H1 (cell line): ENCODE results near the gene HOATZ. TPM values are rescaled to one million over a fixed set of nuclear protein-coding genes. Genes with fewer than 3 reads are reported as not detected.

Experiments used
- CTCF ChIA-PET: fragments of 300-600 bp; sonication (Branson Sonifier 250); formaldehyde crosslinking; loops from one replicate; lab custom pipeline; 2021; ENCODE audit not compliant: partially characterized antibody; lab: Charles Lee
- POLR2A ChIA-PET: fragments of 300-600 bp; sonication (Branson Sonifier 250); formaldehyde crosslinking; loops from one replicate; lab custom pipeline; 2021; ENCODE audit warnings: inconsistent platforms; ENCODE audit not compliant: partially characterized antibody; lab: Charles Lee
- DNase-seq, 2 experiments: peaks; one replicate each; pipeline versions ENCODE4 v3.0.0 to v3.0.0-alpha.2; 2010 to 2022; ENCODE audit warnings: low spot score in 2 of 2, low read depth in 1 of 2, mixed read lengths in 1 of 2
- FAIRE-seq: peaks from 2 replicates; lab custom pipeline; 2011; peaks lifted over from hg19 to GRCh38; lab: Jason Lieb, UNC
- H2AFZ ChIP-seq: 2 replicates; pipeline ENCODE4 v1.8.1; 2012; ENCODE audit warnings: low read length, inconsistent platforms
- H2AK5ac ChIP-seq: 2 replicates; pipeline ENCODE4 v1.6.1; 2013; ENCODE audit warnings: low read depth, low read length
- H2BK120ac ChIP-seq: replicated peaks from 2 replicates; pipeline ENCODE3; 2013; ENCODE audit warnings: low read depth, low read length, inconsistent platforms
- H2BK12ac ChIP-seq: 2 replicates; pipeline ENCODE4 v1.6.1; 2013; ENCODE audit warnings: low read depth, low read length
- H2BK15ac ChIP-seq: 2 replicates; pipeline ENCODE4 v1.6.1; 2013; ENCODE audit warnings: low read length
- H2BK20ac ChIP-seq: 2 replicates; pipeline ENCODE4 v1.6.1; 2013; ENCODE audit warnings: low read length
- H2BK5ac ChIP-seq: 2 replicates; pipeline ENCODE4 v1.6.1; 2013; ENCODE audit warnings: low read depth, low read length
- H3K14ac ChIP-seq: 2 replicates; pipeline ENCODE4 v1.6.1; 2013; ENCODE audit warnings: inconsistent platforms; ENCODE audit not compliant: insufficient read length
- H3K18ac ChIP-seq: 2 replicates; pipeline ENCODE4 v1.6.1; 2013; ENCODE audit warnings: low read length; ENCODE audit errors: extremely low read depth
- H3K23ac ChIP-seq: 2 replicates; pipeline ENCODE4 v1.6.1; 2013; ENCODE audit warnings: inconsistent platforms; ENCODE audit not compliant: insufficient read length
- H3K23me2 ChIP-seq: 2 replicates; pipeline ENCODE4 v1.6.1; 2013; ENCODE audit warnings: low read depth, low read length
- H3K27ac ChIP-seq: 2 replicates; pipeline ENCODE4 v1.6.1; 2011; ENCODE audit warnings: low read depth, low read length, inconsistent platforms
- H3K27me3 ChIP-seq, 4 experiments: replicated peaks in 1 of 4; 1 replicate in 1 of 4; 2 replicates in 3 of 4; pipeline versions ENCODE4 v1.6.1 to v1.8.1; 2011 to 2013; ENCODE audit warnings: low read length in 3 of 4, mild to moderate bottlenecking in 3 of 4, inconsistent platforms in 2 of 4, mixed read lengths in 2 of 4, moderate library complexity in 1 of 4; ENCODE audit not compliant: control insufficient read depth in 3 of 4, insufficient read depth in 3 of 4; ENCODE audit errors: extremely low read depth in 1 of 4
- H3K36me3 ChIP-seq, 4 experiments: 2 replicates each; pipeline versions ENCODE4 v1.6.1 to v1.8.1; 2011 to 2013; ENCODE audit warnings: mild to moderate bottlenecking in 4 of 4, low read length in 3 of 4, moderate library complexity in 2 of 4, control low read depth in 1 of 4, inconsistent platforms in 1 of 4; ENCODE audit not compliant: insufficient read depth in 4 of 4, control insufficient read depth in 2 of 4
- H3K4ac ChIP-seq: replicated peaks from 2 replicates; pipeline ENCODE3; 2013; ENCODE audit warnings: low read length, low read depth, mixed read lengths, inconsistent platforms; ENCODE audit not compliant: insufficient read length
- H3K4me1 ChIP-seq, 4 experiments: replicated peaks in 1 of 4; 1 replicate in 1 of 4; 2 replicates in 3 of 4; pipeline versions ENCODE4 v1.6.1 to v1.8.1; 2011 to 2013; ENCODE audit warnings: low read length in 3 of 4, inconsistent platforms in 2 of 4, mixed read lengths in 1 of 4; ENCODE audit not compliant: insufficient read depth in 4 of 4, control insufficient read depth in 3 of 4
- H3K4me2 ChIP-seq, 2 experiments: 2 replicates each; pipeline versions ENCODE4 v1.6.1 to v1.8.1; 2011 to 2013; ENCODE audit warnings: low read depth in 2 of 2, low read length in 2 of 2, control low read depth in 1 of 2, inconsistent platforms in 1 of 2, mild to moderate bottlenecking in 1 of 2; ENCODE audit not compliant: insufficient read depth in 1 of 2
- H3K4me3 ChIP-seq, 4 experiments: fragments of 200-600, 300-600 bp in 1 of 4; sonication (generic), shearing (Covaris generic), sonication (Bioruptor Twin) in 1 of 4; 2 replicates each; pipeline versions ENCODE4 v1.5.1 to v1.8.1; 2011 to 2016; ENCODE audit warnings: low read length in 4 of 4, low read depth in 3 of 4, control low read depth in 2 of 4, inconsistent platforms in 2 of 4, mild to moderate bottlenecking in 2 of 4, mixed read lengths in 1 of 4, moderate library complexity in 1 of 4; ENCODE audit not compliant: insufficient read depth in 2 of 4; ENCODE audit errors: extremely low read depth in 1 of 4
- H3K56ac ChIP-seq: replicated peaks from 2 replicates; pipeline ENCODE3; 2013; ENCODE audit warnings: low read depth, mild to moderate bottlenecking, mixed read lengths, low read length, inconsistent platforms; ENCODE audit not compliant: insufficient read length
- H3K79me1 ChIP-seq: 2 replicates; pipeline ENCODE4 v1.6.1; 2013; ENCODE audit warnings: low read depth, low read length, control low read depth
- H3K79me2 ChIP-seq, 2 experiments: 2 replicates each; pipeline versions ENCODE4 v1.6.1 to v1.8.1; 2012 to 2013; ENCODE audit warnings: low read length in 2 of 2, mild to moderate bottlenecking in 2 of 2, inconsistent platforms in 1 of 2; ENCODE audit not compliant: insufficient read depth in 2 of 2, control insufficient read depth in 1 of 2
- H3K9ac ChIP-seq, 4 experiments: replicated peaks in 1 of 4; 1 replicate in 1 of 4; 2 replicates in 3 of 4; pipeline versions ENCODE4 v1.6.1 to v1.8.1; 2011 to 2013; ENCODE audit warnings: low read depth in 3 of 4, low read length in 3 of 4, control low read depth in 2 of 4, mild to moderate bottlenecking in 2 of 4, moderate library complexity in 2 of 4, inconsistent platforms in 1 of 4; ENCODE audit errors: extremely low read depth in 1 of 4
- H3K9me3 ChIP-seq, 2 experiments: 2 replicates each; pipeline versions ENCODE4 v1.6.1 to v1.8.1; 2012 to 2013; ENCODE audit warnings: mild to moderate bottlenecking in 2 of 2, moderate library complexity in 2 of 2, control low read depth in 1 of 2, inconsistent platforms in 1 of 2, low read depth in 1 of 2, low read length in 1 of 2, mixed read lengths in 1 of 2; ENCODE audit not compliant: insufficient read depth in 2 of 2
- H4K20me1 ChIP-seq, 2 experiments: replicated peaks in 1 of 2; 2 replicates each; pipeline versions ENCODE3 to v1.8.1; 2011 to 2013; ENCODE audit warnings: inconsistent platforms in 2 of 2, low read length in 2 of 2, mild to moderate bottlenecking in 1 of 2; ENCODE audit not compliant: insufficient read depth in 2 of 2, control insufficient read depth in 1 of 2
- H4K5ac ChIP-seq: 2 replicates; pipeline ENCODE4 v1.6.1; 2013; ENCODE audit warnings: low read length, low read depth, mixed read lengths, inconsistent platforms; ENCODE audit not compliant: insufficient read length
- H4K8ac ChIP-seq: 2 replicates; pipeline ENCODE4 v1.8.0; 2013; ENCODE audit warnings: mild to moderate bottlenecking, moderate library complexity, low read length, inconsistent platforms; ENCODE audit not compliant: insufficient read depth; ENCODE audit errors: extremely low read depth
- H4K91ac ChIP-seq: replicated peaks from 2 replicates; pipeline ENCODE3; 2013; ENCODE audit warnings: low read length, mixed read lengths, inconsistent platforms; ENCODE audit not compliant: insufficient read length
- GABPA ChIP-seq: IDR thresholded peaks from 2 replicates; pipeline ENCODE4 v1.6.1; 2011; ENCODE audit warnings: mild to moderate bottlenecking, low read length, moderate library complexity, borderline replicate concordance; ENCODE audit not compliant: insufficient read depth
- SUZ12 ChIP-seq: fragments of 200-600 bp; sonication (generic); IDR thresholded peaks from 2 replicates; pipeline ENCODE4 v1.6.1; 2012; ENCODE audit warnings: mild to moderate bottlenecking, inconsistent platforms, low read length, moderate library complexity, mixed read lengths
- USF2 ChIP-seq: IDR thresholded peaks from 2 replicates; pipeline ENCODE4 v1.6.1; 2011; ENCODE audit warnings: low read length, improper control_type of control experiment
- WGBS, 2 experiments: shearing (Covaris generic) in 1 of 2; methylation state at CpG; one replicate each; pipeline versions ENCODE4 v1.1.6 to v1.1.7; 2013 to 2015; ENCODE audit warnings: low lambda C conversion rate in 2 of 2, mixed read lengths in 2 of 2, inconsistent platforms in 1 of 2, low coverage in 1 of 2, missing lambda C conversion rate in 1 of 2; ENCODE audit not compliant: insufficient replicate concordance in 2 of 2, insufficient coverage in 1 of 2, insufficient read length in 1 of 2; ENCODE audit errors: extremely low coverage in 1 of 2, missing lambda C conversion rate in 1 of 2; 5-methylcytosine and 5-hydroxymethylcytosine counted together
- polyA plus RNA-seq, 7 experiments: library from polyadenylated mRNA; depleted of rRNA in 3 of 7; stranded (reverse) in 5 of 7; unstranded in 2 of 7; fragments of >200 nt in 5 of 7; fragments of 200-250 nt in 2 of 7; gene quantifications; 1 replicate in 5 of 7; 2 replicates in 1 of 7; 4 replicates in 1 of 7; pipeline versions ENCODE4 v1.2.1 to v1.2.3, GENCODE V29; 2011 to 2013; ENCODE audit warnings: missing spikeins in 2 of 7, mixed read lengths in 2 of 7
- total RNA-seq: library from RNA; stranded (reverse); fragmentation: NEBNext Ultra II Directional; extraction: Animal tissue kit (Norgen Biotek cat#: 25700); gene quantifications from 2 replicates; pipeline ENCODE4 v1.2.1, GENCODE V29; 2021

The HOATZ gene
- total and polyA plus RNA-seq, 2 of the 8 experiments (the other 6 are each of a cell fraction or from before 2014, with no cell fraction given), result not detected

- Histone ChIP-seq H2BK20ac (no peak overlapping the region), H2BK120ac (no peak overlapping the region), H4K91ac (no peak overlapping the region), H4K8ac (no peak overlapping the region), H3K4me1 (peaks cover 0 to 5% (median 0%) of the 10 kb centered on the region in 4 experiments; a peak in 1 of 7 replicates), H3K56ac (no peak overlapping the region), H2AFZ (no peak overlapping the region), H3K79me2 (no peaks in the 10 kb centered on the region), H2BK12ac (no peak overlapping the region), H3K4me3 (no peak overlapping the region), H4K5ac (no peak overlapping the region), H3K18ac (no peak overlapping the region), H3K14ac (no peak overlapping the region), H3K9ac (no peak overlapping the region), H3K23ac (no peak overlapping the region), H3K27ac (no peak overlapping the region), H2BK15ac (no peak overlapping the region), H3K79me1 (no peaks in the 10 kb centered on the region), H4K20me1 (no peaks in the 10 kb centered on the region), H3K4me2 (no peak overlapping the region), H3K4ac (no peak overlapping the region), H3K27me3 (no peaks in the 10 kb centered on the region), H2BK5ac (no peak overlapping the region), H3K23me2 (no peaks in the 10 kb centered on the region), H2AK5ac (no peak overlapping the region), H3K36me3 (no peaks in the 10 kb centered on the region), H3K9me3 (0 out of 4 replicates have a peak, but pooled peaks cover 0 to 1% of the 10 kb centered on the region in 2 experiments)
- ChIA-PET POLR2A (no interaction called here), CTCF (interaction anchor here (1.2 to 2.3 kb wide), 6 partner anchors 15 to 195 kb away, joined by 3 to 6 read pairs (median 4); no protein-coding TSS in a partner anchor)
- no peak for TF ChIP-seq USF2
- no peak for TF ChIP-seq SUZ12
- no peak for TF ChIP-seq GABPA
- WGBS, 2 experiments, result 85% methylated on average over 4 of the region's 4 CpGs; no CpG with 5 or more reads in 1 of the 2 experiments
- DNase-seq, result no peak
- FAIRE-seq, result no peak
Observed at GRCh38 chr11:111582881-111583280, 68.3 kb downstream of the HOATZ start.
